Measurements from ENCODE around the gene TRIM17. TPM values are rescaled to one million over a fixed set of nuclear protein-coding genes. Genes with fewer than 3 reads are reported as not detected.

TRIM17 gene
- total and polyA plus RNA-seq, 10 donors = 0.36 to 7.1 (median 4.7) TPM

- TF ChIP-seq CTCF (IDR thresholded peaks at IDR 0.05 in 8 of 11, conservative IDR thresholded peaks at IDR 0.05 in 3 of 11) = no peak
- TF ChIP-seq POLR2AphosphoS5 (IDR thresholded peaks at IDR 0.05) = no peak
- no peak for TF ChIP-seq POLR2A (IDR thresholded peaks at IDR 0.05)
- H3K27me3 ChIP-seq (replicated peaks in 1 of 7) = peaks cover 0 to 5% (median 0%) of the 10 kb centered on the region in 7 donors
- 71 to 76% (median 73%) methylated on average over 5 of the region's 5 CpGs for WGBS, 5 donors
- intact Hi-C loops (cut with DNase I; ENCODE audit: low total_unique reads) = no loop called here
- no peaks in the 10 kb centered on the region for H3K4me1 ChIP-seq
- H3K4me3 ChIP-seq = no peak overlapping the region
- H3K27ac ChIP-seq = no peak overlapping the region
- no peaks in the 10 kb centered on the region for H3K36me3 ChIP-seq
- DNase-seq = peak; percentile 33
- no peaks in the 10 kb centered on the region for H3K9me3 ChIP-seq
Measured at GRCh38 chr1:228426518-228427175, 10.0 kb upstream of the TRIM17 start.

- H3K27ac ChIP-seq = no peak overlapping the region
- peaks cover 0 to 5% (median 0%) of the 10 kb centered on the region in 7 donors for H3K27me3 ChIP-seq (replicated peaks in 1 of 7)
- no peaks in the 10 kb centered on the region for H3K9me3 ChIP-seq
- DNase-seq = peak; percentile 66
- no peak overlapping the region for H3K4me3 ChIP-seq
- H3K36me3 ChIP-seq = no peaks in the 10 kb centered on the region
- no peak for TF ChIP-seq POLR2AphosphoS5 (IDR thresholded peaks at IDR 0.05)
- TF ChIP-seq POLR2A (IDR thresholded peaks at IDR 0.05) = no peak
- TF ChIP-seq CTCF (IDR thresholded peaks at IDR 0.05 in 8 of 11, conservative IDR thresholded peaks at IDR 0.05 in 3 of 11) = no peak
- WGBS, 5 donors = 96 to 97% (median 97%) methylated on average over 56 to 62 of the region's 62 CpGs
- intact Hi-C loops (cut with DNase I; ENCODE audit: low total_unique reads) = no loop called here
- no peaks in the 10 kb centered on the region for H3K4me1 ChIP-seq
Measured at GRCh38 chr1:228424685-228425660, 8.3 kb upstream of the TRIM17 start.

DNA sequence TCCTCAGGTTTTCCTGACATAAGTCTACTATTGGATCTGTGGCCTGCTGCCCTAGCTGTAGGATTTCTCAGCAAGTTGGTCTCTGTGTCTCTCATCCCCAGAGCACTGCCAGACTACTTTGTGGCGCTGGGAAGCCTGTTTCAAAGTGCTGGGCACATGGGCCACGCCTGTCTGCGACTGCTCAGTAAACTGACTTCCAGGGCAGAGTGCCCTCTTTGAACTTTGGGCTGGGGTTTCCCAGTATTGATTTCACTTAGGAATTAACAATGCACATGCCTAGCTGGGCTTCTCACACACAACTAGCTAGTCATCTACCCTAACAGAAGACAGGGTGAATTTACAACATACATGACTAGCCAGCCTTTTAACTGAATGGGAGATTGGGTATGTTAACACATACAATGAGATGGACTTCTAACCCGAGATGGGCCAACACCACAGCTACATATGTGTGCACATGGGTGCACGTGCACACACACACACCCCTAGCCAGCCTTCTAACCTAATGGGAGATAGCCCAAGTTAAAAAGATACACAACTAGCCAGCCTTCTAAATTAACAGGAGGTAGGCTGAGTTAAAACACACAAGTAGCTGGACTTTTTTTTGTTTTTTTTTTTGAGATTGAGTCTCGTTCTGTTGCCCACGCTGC lies 6.9 kb upstream of the TRIM17 start:
- peak; percentile 15 for DNase-seq
- TF ChIP-seq POLR2AphosphoS5 (IDR thresholded peaks at IDR 0.05) (no peak), CTCF (IDR thresholded peaks at IDR 0.05 in 8 of 11, conservative IDR thresholded peaks at IDR 0.05 in 3 of 11) (no peak), POLR2A (IDR thresholded peaks at IDR 0.05) (no peak)
- no peak overlapping the region for H3K4me3 ChIP-seq
- H3K27me3 ChIP-seq (replicated peaks in 1 of 7) = peaks cover 0 to 5% (median 0%) of the 10 kb centered on the region in 7 donors
- no peak overlapping the region for H3K27ac ChIP-seq
- H3K36me3 ChIP-seq = no peaks in the 10 kb centered on the region
- no peaks in the 10 kb centered on the region for H3K9me3 ChIP-seq
- 89 to 96% (median 91%) methylated on average over 5 to 7 of the region's 7 CpGs for WGBS, 5 donors
- H3K4me1 ChIP-seq = no peaks in the 10 kb centered on the region
- intact Hi-C loops (cut with DNase I; ENCODE audit: low total_unique reads) = no loop called here
